A673 (cell line): ENCODE results near the gene SYNJ2. TPM values are rescaled to one million over a fixed set of nuclear protein-coding genes. Genes with fewer than 3 reads are reported as not detected.
A peak's percentile ranks its signal among the peaks of the same experiment; 100 is the strongest.

ENCODE experiments used
- BruUV-seq: library from RNA; stranded (reverse); fragments of 400-500 nt; replicated peaks from 2 replicates; lab custom pipeline; 2021; lab: Mats Ljungman, UMichigan
- CTCF ChIA-PET: fragments of 300-600 bp; sonication (Branson Sonifier 250); formaldehyde crosslinking; loops from one replicate; lab custom pipeline; 2022; ENCODE audit warnings: antibody characterized with exemption; lab: Charles Lee
- POLR2A ChIA-PET: fragments of 300-600 bp; sonication (Branson Sonifier 250); formaldehyde crosslinking; loops from one replicate; lab custom pipeline; 2022; ENCODE audit warnings: antibody characterized with exemption; ENCODE audit not compliant: low non-redundant PET; lab: Charles Lee
- DNase-seq: peaks from one replicate; pipeline ENCODE4 v3.0.0-alpha.2; 2015; ENCODE audit warnings: low spot score
- H3K27ac ChIP-seq: fragments of 200-600 bp; sonication (generic); 2 replicates; pipeline ENCODE4 v1.5.1; 2016; ENCODE audit warnings: mixed run types, low read depth, mild to moderate bottlenecking, mixed read lengths, antibody characterized with exemption, low read length; ENCODE audit not compliant: poor library complexity, severe bottlenecking
- H3K27me3 ChIP-seq: fragments of 200-600 bp; sonication (generic); replicated peaks from 2 replicates; pipeline ENCODE4 v1.6.1; 2017; ENCODE audit warnings: mixed run types, low read depth, mild to moderate bottlenecking, mixed read lengths, antibody characterized with exemption, low read length; ENCODE audit not compliant: insufficient read depth, poor library complexity
- H3K36me3 ChIP-seq: fragments of 200-600 bp; sonication (generic); 2 replicates; pipeline ENCODE4 v1.6.1; 2016; ENCODE audit warnings: mixed run types, mild to moderate bottlenecking, mixed read lengths, antibody characterized with exemption, low read length; ENCODE audit not compliant: insufficient read depth, poor library complexity, severe bottlenecking
- H3K4me1 ChIP-seq: fragments of 200-600 bp; sonication (generic); 2 replicates; pipeline ENCODE4 v1.6.1; 2017; ENCODE audit warnings: mixed run types, mild to moderate bottlenecking, mixed read lengths, antibody characterized with exemption, low read length; ENCODE audit not compliant: insufficient read depth, poor library complexity, severe bottlenecking
- H3K4me3 ChIP-seq: fragments of 200-600 bp; sonication (generic); 2 replicates; pipeline ENCODE4 v1.5.1; 2016; ENCODE audit warnings: low read depth, mixed run types, mild to moderate bottlenecking, mixed read lengths, low read length; ENCODE audit not compliant: poor library complexity, severe bottlenecking
- H3K9me3 ChIP-seq: fragments of 200-600 bp; sonication (generic); 2 replicates; pipeline ENCODE4 v1.6.1; 2016; ENCODE audit warnings: mixed run types, low read depth, mild to moderate bottlenecking, mixed read lengths, antibody characterized with exemption, low read length; ENCODE audit not compliant: poor library complexity, severe bottlenecking
- EZH2 ChIP-seq: fragments of 200-600 bp; sonication (generic); IDR thresholded peaks from 2 replicates; pipeline ENCODE4 v1.6.1; 2017; ENCODE audit warnings: borderline replicate concordance, low read depth, mild to moderate bottlenecking, mixed read lengths, antibody characterized with exemption, low read length; ENCODE audit not compliant: poor library complexity, severe bottlenecking
- intact Hi-C: fragments of 100-400 bp; cut with micrococcal nuclease; formaldehyde crosslinking; loops from one replicate; pipeline ENCODE4 v1.10.0; 2022; ENCODE audit not compliant: unreplicated experiment
- total RNA-seq: library from RNA; stranded (reverse); gene quantifications from 2 replicates; pipeline ENCODE4 v1.2.3, GENCODE V29; 2021
- TF ChIP-seq, protein P1 (sequence below): fragments of 300-800, 200-600 bp; sonication (generic); conservative IDR thresholded peaks from 2 replicates; pipeline ENCODE4 v1.5.1; 2017; ENCODE audit warnings: low read depth, mild to moderate bottlenecking, antibody characterized with exemption, low read length, moderate library complexity, mixed read lengths

Gene SYNJ2
- total RNA-seq, 1 experiment from 2014 or later, result 37.0 TPM

DNA sequence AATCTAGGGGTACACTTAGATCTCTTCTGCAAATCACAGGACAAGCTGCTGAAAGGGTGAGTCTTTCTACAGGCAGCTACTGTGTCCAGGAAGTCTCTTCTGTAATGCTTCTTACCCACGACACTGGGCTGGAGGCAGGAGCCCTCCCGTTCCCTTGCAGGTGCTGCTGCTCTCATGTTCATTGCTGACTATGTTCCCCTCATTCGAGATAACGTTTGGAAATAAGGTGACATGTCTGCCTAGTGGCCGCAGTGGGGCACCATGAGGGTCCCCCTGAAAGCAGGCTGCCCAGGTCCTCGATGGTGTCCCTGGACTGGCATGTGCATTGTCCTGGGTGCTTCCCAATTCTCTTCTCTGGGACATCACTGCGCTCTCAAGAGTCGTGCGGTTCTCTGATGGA is 74.7 kb downstream of the SYNJ2 start:
- intact Hi-C loops, result no loop called here
- no peaks in the 10 kb centered on the region for H3K9me3 ChIP-seq
- no peak for DNase-seq
- TF ChIP-seq EZH2, result no peak
- no peak overlapping the region for H3K27ac ChIP-seq
- H3K36me3 ChIP-seq, result no peaks in the 10 kb centered on the region
- ChIA-PET POLR2A (no interaction called here), CTCF (no interaction called here)
- no peak overlapping the region for H3K4me3 ChIP-seq
- no peaks in the 10 kb centered on the region for H3K27me3 ChIP-seq
- BruUV-seq, result no TSS peak
- peaks cover 17% of the 10 kb centered on the region for H3K4me1 ChIP-seq

DNA sequence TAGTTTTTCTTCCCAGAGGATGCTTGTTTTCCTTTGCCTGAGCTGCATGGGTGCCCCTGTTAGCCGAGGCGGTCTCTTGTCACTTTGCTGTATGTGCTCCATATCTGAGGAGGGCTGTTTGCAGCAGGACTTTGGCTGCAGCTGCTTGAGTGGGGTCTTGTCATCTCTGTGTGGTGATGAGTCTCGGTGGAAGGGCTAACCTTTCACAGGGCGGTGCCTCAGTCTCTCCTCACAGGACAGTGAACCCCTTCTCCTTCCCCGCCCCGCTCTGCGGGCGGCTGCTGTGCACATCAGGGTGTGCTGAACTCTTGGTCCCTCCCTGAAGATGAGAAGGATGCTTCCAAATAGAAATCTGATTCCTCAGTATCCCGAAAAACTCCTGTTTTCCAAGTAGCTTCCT is 75.1 kb downstream of the SYNJ2 start:
- no peaks in the 10 kb centered on the region for H3K27me3 ChIP-seq
- no TSS peak for BruUV-seq

DNA sequence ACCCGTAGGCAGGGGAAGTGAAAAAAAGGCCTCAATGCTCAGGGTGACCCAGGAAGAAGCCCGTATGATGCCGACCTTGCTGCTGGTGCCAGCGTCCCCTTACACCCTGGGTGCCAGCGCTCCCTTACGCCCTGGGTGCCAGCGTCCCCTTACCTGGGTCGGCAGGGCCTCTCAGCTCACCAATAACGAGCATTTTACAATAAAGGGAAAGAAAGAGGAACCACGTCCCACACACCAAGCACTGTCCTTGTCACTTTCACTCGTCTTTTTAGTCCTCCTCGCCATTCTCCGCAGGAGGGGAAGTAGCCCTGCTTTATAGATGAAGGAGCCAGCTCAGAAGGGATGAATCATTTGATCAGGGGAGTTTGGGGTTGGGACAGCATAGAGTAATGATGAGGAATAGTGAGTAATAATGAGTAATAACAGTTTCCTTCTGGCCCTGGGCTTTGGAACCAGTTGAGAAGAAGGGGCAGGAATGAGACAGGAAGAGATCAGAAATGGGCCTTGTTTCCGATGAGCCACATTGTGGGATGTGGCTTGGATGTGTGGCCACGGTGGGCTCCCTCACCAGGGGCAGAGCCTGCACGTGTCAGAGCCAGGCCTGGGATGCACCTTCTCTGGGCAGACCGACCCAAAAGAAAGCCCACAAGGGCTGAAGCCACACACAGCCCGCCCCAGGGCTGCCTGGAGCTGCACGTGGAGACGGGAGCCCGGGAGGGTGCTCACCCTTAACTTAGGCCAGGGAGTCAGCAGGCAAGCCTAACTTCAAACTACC is 75.7 kb downstream of the SYNJ2 start:
- Histone ChIP-seq H3K4me1 (peaks cover 18% of the 10 kb centered on the region), H3K9me3 (no peaks in the 10 kb centered on the region), H3K4me3 (no peak overlapping the region), H3K27ac (no peak overlapping the region), H3K36me3 (no peaks in the 10 kb centered on the region), H3K27me3 (no peaks in the 10 kb centered on the region)
- peak; percentile 35 for DNase-seq
- BruUV-seq, result no TSS peak
- CTCF ChIA-PET, result no interaction called here
- POLR2A ChIA-PET, result no interaction called here
- no peak for TF ChIP-seq EZH2
- TF ChIP-seq, protein P1, sequence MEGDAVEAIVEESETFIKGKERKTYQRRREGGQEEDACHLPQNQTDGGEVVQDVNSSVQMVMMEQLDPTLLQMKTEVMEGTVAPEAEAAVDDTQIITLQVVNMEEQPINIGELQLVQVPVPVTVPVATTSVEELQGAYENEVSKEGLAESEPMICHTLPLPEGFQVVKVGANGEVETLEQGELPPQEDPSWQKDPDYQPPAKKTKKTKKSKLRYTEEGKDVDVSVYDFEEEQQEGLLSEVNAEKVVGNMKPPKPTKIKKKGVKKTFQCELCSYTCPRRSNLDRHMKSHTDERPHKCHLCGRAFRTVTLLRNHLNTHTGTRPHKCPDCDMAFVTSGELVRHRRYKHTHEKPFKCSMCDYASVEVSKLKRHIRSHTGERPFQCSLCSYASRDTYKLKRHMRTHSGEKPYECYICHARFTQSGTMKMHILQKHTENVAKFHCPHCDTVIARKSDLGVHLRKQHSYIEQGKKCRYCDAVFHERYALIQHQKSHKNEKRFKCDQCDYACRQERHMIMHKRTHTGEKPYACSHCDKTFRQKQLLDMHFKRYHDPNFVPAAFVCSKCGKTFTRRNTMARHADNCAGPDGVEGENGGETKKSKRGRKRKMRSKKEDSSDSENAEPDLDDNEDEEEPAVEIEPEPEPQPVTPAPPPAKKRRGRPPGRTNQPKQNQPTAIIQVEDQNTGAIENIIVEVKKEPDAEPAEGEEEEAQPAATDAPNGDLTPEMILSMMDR, result no peak
- intact Hi-C loops, result no loop called here

More for the DNA sequence above, 75.1 kb downstream of the SYNJ2 start:
- ChIA-PET CTCF (no interaction called here), POLR2A (no interaction called here)
- no peak overlapping the region for H3K4me3 ChIP-seq
- H3K4me1 ChIP-seq, result peaks cover 18% of the 10 kb centered on the region
- no peaks in the 10 kb centered on the region for H3K9me3 ChIP-seq
- no peaks in the 10 kb centered on the region for H3K36me3 ChIP-seq
- no peak overlapping the region for H3K27ac ChIP-seq
- no peak for TF ChIP-seq EZH2
- TF ChIP-seq, protein P1, result no peak
- intact Hi-C loops, result no loop called here
- DNase-seq, result no peak
